MCF 10A (cell line): ENCODE results near the gene TEX48. TPM values are rescaled to one million over a fixed set of nuclear protein-coding genes. Genes with fewer than 3 reads are reported as not detected.

ENCODE experiments used
- BruUV-seq: library from RNA; stranded (reverse); fragments of 400-500 nt; replicated peaks from 2 replicates; lab custom pipeline; 2021; lab: Mats Ljungman, UMichigan
- CTCF ChIA-PET: fragments of 300-600 bp; sonication (Branson Sonifier 250); formaldehyde crosslinking; extraction: SDS; loops from one replicate; lab custom pipeline; 2021; ENCODE audit warnings: antibody characterized with exemption, inconsistent platforms; lab: Yijun Ruan, JAX
- POLR2A ChIA-PET: fragments of 300-600, 350-650 bp; sonication (Branson Sonifier 250); formaldehyde crosslinking; extraction: SDS; loops from one replicate; lab custom pipeline; 2020; ENCODE audit warnings: antibody characterized with exemption, inconsistent platforms; lab: Yijun Ruan, JAX
- DNase-seq: peaks from one replicate; pipeline ENCODE4 v3.0.0-alpha.2; 2018; ENCODE audit not compliant: unreplicated experiment
- H3K27ac Mint-ChIP-seq: one replicate; pipeline ENCODE4 v1.8.0; 2022; ENCODE audit warnings: mild to moderate bottlenecking, low read depth, mixed read lengths; ENCODE audit not compliant: unreplicated experiment
- H3K27me3 Mint-ChIP-seq: one replicate; pipeline ENCODE4 v1.8.0; 2022; ENCODE audit warnings: mixed read lengths; ENCODE audit not compliant: insufficient read depth, unreplicated experiment
- H3K36me3 Mint-ChIP-seq: one replicate; pipeline ENCODE4 v1.8.0; 2022; ENCODE audit warnings: mild to moderate bottlenecking, moderate library complexity, mixed read lengths; ENCODE audit not compliant: insufficient read depth, unreplicated experiment
- H3K4me1 Mint-ChIP-seq: one replicate; pipeline ENCODE4 v1.8.0; 2022; ENCODE audit warnings: mixed read lengths; ENCODE audit not compliant: insufficient read depth, unreplicated experiment
- H3K4me3 Mint-ChIP-seq: one replicate; pipeline ENCODE4 v1.8.0; 2022; ENCODE audit warnings: mild to moderate bottlenecking, moderate library complexity, mixed read lengths; ENCODE audit not compliant: unreplicated experiment
- H3K9me3 Mint-ChIP-seq: one replicate; pipeline ENCODE4 v1.8.0; 2022; ENCODE audit warnings: mixed read lengths; ENCODE audit not compliant: unreplicated experiment
- CTCF ChIP-seq: fragments of 200-600 bp; IDR thresholded peaks from one replicate; pipeline ENCODE4 v1.8.0; 2022; ENCODE audit warnings: antibody characterized with exemption, mild to moderate bottlenecking; ENCODE audit not compliant: unreplicated experiment
- intact Hi-C: fragments of 100-400 bp; cut with micrococcal nuclease; formaldehyde crosslinking; loops from 2 replicates; pipeline ENCODE4 v1.14.1; 2022
- total RNA-seq: library from RNA; stranded (reverse); gene quantifications from 2 replicates; pipeline ENCODE4 v1.2.3, GENCODE V29; 2022

The TEX48 gene
- total RNA-seq, 1 experiment from 2014 or later, result not detected

DNA sequence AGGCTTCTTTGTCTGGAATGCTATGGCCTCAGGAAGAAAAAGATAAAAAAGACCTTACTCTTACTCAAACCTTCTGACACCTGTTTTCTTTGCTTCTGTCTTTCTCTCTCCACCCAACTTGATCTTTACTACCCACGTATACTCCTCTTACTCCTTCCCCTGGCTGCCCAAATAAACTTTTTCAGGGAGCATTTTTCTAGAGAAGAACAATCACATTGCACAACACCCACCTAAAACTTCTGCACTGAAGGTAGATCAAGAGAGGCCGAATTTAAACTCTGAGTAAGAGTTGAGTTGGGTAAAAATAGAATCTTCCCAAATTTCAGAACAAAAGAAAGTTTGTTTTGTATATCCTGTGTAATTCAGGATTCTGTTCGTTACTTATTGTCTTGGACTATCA lies 3.9 kb downstream of the TEX48 start:
- Mint-ChIP-seq H3K9me3 (peaks cover 8% of the 10 kb centered on the region), H3K4me1 (peaks cover 52% of the 10 kb centered on the region), H3K27ac (peak overlapping the region; percentile 4), H3K36me3 (no peaks in the 10 kb centered on the region), H3K4me3 (no peak overlapping the region), H3K27me3 (no peaks in the 10 kb centered on the region)
- TF ChIP-seq CTCF, result no peak
- POLR2A ChIA-PET, result interaction anchor here (0.6 to 2.4 kb wide), 8 partner anchors 13 to 236 kb away, joined by 3 to 10 read pairs (median 6); partner anchors contain the start of gene ATP6V1G1
- intact Hi-C loops, result loop anchor here (10.0 kb wide), 1 partner anchor 547 kb away; no protein-coding TSS in a partner anchor
- BruUV-seq, result no TSS peak
- DNase-seq, result peak; percentile 36
- CTCF ChIA-PET, result interaction anchor here (0.6 to 9.3 kb wide), 10 partner anchors 11 to 824 kb away, joined by 3 to 250 read pairs (median 14); no protein-coding TSS in a partner anchor

GRCh38 chr9:114677418-114677817 lies 4.6 kb downstream of the TEX48 start:
- Mint-ChIP-seq H3K27ac (peak overlapping the region; percentile 74), H3K4me3 (peak overlapping the region; percentile 28), H3K36me3 (no peaks in the 10 kb centered on the region), H3K4me1 (peaks cover 52% of the 10 kb centered on the region), H3K9me3 (peaks cover 8% of the 10 kb centered on the region), H3K27me3 (no peaks in the 10 kb centered on the region)
- ChIA-PET POLR2A (interaction anchor here (0.6 to 2.4 kb wide), 15 partner anchors 11 to 295 kb away, joined by 3 to 10 read pairs (median 3); partner anchors contain the start of gene ATP6V1G1), CTCF (interaction anchor here (0.6 to 9.3 kb wide), 10 partner anchors 17 to 847 kb away, joined by 3 to 250 read pairs (median 14); no protein-coding TSS in a partner anchor)
- intact Hi-C loops, result loop anchor here (10.0 kb wide), 1 partner anchor 547 kb away; no protein-coding TSS in a partner anchor
- no TSS peak for BruUV-seq
- DNase-seq, result peak; percentile 99
- no peak for TF ChIP-seq CTCF

DNA sequence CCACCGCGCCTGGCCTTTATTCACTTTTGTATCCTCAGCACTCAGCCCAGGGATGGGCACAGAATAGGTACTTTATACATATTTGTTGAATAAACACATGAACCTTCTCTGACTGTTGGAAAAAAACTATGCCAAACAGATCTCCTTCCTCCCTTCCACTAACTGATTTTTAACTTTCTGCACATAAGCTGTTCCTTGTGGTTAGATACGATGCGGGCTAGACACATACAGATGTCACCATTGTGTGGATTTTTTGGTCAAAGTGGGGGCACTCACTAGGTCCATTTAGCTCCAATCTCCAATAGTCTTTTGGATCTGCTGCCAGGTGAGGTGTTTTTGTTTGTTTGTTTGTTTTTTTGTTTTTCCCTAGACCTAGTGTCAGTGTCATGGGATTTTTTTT lies 5.1 kb downstream of the TEX48 start:
- no peak for DNase-seq
- no TSS peak for BruUV-seq
- no peak overlapping the region for H3K4me3 Mint-ChIP-seq
- H3K27ac Mint-ChIP-seq, result peak overlapping the region; percentile 74
- peaks cover 8% of the 10 kb centered on the region for H3K9me3 Mint-ChIP-seq
- intact Hi-C loops, result loop anchor here (10.0 kb wide), 1 partner anchor 548 kb away; no protein-coding TSS in a partner anchor
- ChIA-PET POLR2A (interaction anchor here (0.6 to 2.4 kb wide), 14 partner anchors 11 to 295 kb away, joined by 3 to 10 read pairs (median 3); partner anchors contain the start of gene ATP6V1G1), CTCF (interaction anchor here (0.6 to 9.3 kb wide), 13 partner anchors 16 to 848 kb away, joined by 3 to 250 read pairs (median 7); no protein-coding TSS in a partner anchor)
- H3K4me1 Mint-ChIP-seq, result peaks cover 52% of the 10 kb centered on the region
- no peak for TF ChIP-seq CTCF
- no peaks in the 10 kb centered on the region for H3K36me3 Mint-ChIP-seq
- H3K27me3 Mint-ChIP-seq, result no peaks in the 10 kb centered on the region

DNA sequence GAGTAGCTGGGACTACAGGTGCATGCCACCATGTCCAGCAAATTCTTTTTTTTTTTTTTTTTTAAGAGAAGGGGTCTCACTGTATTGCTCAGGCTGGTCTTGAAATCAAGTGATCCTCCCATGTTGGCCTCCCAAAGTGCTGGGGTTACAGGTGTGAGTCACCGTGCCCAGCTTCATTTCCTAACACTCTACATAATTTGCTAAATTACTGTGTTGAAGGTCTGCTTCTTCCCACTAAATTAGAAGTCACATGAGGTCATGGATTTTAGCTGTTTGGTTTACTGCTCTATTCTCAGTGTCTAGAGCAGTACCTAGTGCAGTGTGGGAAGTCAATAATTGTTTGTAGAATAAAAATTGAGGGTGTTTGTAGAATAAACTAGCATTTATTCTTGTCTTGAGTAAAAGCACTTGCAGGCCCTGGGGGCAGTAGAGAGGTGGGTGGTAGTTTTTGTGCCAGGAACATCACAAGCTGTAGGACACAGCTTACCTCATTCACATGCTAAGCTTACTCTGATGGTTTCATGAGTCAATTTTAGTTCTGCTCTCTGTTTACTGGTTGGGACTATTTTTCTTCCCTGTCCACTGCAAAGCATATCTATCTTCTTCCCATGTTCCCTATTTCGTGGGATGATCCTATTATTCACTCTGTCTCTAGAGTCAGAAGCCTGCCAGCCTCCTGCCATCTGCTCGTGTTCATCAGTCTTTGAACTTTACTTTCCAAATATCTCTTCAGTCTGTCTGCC lies 7.0 kb downstream of the TEX48 start:
- TF ChIP-seq CTCF, result no peak
- peak; percentile 45 for DNase-seq
- Mint-ChIP-seq H3K9me3 (peaks cover 13% of the 10 kb centered on the region), H3K27me3 (no peaks in the 10 kb centered on the region), H3K36me3 (no peaks in the 10 kb centered on the region), H3K4me1 (peaks cover 47% of the 10 kb centered on the region), H3K4me3 (no peak overlapping the region), H3K27ac (peak overlapping the region; percentile 3)
- CTCF ChIA-PET, result interaction anchor here (0.6 to 9.3 kb wide), 10 partner anchors 14 to 340 kb away, joined by 3 to 250 read pairs (median 10); no protein-coding TSS in a partner anchor
- intact Hi-C loops, result loop anchor here (10.0 kb wide), 1 partner anchor 550 kb away; no protein-coding TSS in a partner anchor
- no TSS peak for BruUV-seq
- POLR2A ChIA-PET, result interaction anchor here (1.3 kb wide), 1 partner anchor 232 kb away, joined by 4 read pairs; no protein-coding TSS in a partner anchor
